OCI-LY7 (cell line): ENCODE results near the gene RBM22. TPM values are rescaled to one million over a fixed set of nuclear protein-coding genes. Genes with fewer than 3 reads are reported as not detected.

Experiments
- BruUV-seq: library from RNA; stranded (reverse); fragments of 400-500 nt; replicated peaks from 2 replicates; lab custom pipeline; 2021; lab: Mats Ljungman, UMichigan
- CTCF ChIA-PET: fragments of 300-600 bp; sonication (Branson Sonifier 250); formaldehyde crosslinking; loops from one replicate; lab custom pipeline; 2022; ENCODE audit warnings: antibody characterized with exemption; ENCODE audit not compliant: unreplicated experiment; lab: Charles Lee
- POLR2A ChIA-PET: fragments of 300-600 bp; sonication (Branson Sonifier 250); formaldehyde crosslinking; loops from one replicate; lab custom pipeline; 2022; ENCODE audit warnings: antibody characterized with exemption; lab: Charles Lee
- DNase-seq: peaks from one replicate; pipeline ENCODE4 v3.0.0-alpha.2; 2015; ENCODE audit warnings: low spot score
- H2AFZ ChIP-seq: fragments of 200-600 bp; sonication (generic), shearing (Covaris generic); 2 replicates; pipeline ENCODE4 v1.6.1; 2014; ENCODE audit warnings: mild to moderate bottlenecking, antibody characterized with exemption, low read length, moderate library complexity
- H3K27ac ChIP-seq: fragments of 200-600 bp; sonication (generic); 2 replicates; pipeline ENCODE4 v1.5.1; 2014; ENCODE audit warnings: mixed run types, low read depth, mild to moderate bottlenecking, moderate library complexity, low read length, inconsistent platforms; ENCODE audit not compliant: poor library complexity, severe bottlenecking
- H3K36me3 ChIP-seq: fragments of 200-600 bp; sonication (generic); 2 replicates; pipeline ENCODE4 v1.6.1; 2014; ENCODE audit warnings: mild to moderate bottlenecking, antibody characterized with exemption, low read length, moderate library complexity, mixed read lengths; ENCODE audit not compliant: insufficient read depth
- H3K4me1 ChIP-seq: fragments of 200-600 bp; sonication (generic); 2 replicates; pipeline ENCODE4 v1.5.1; 2014; ENCODE audit warnings: mild to moderate bottlenecking, low read length; ENCODE audit not compliant: insufficient read depth, poor library complexity, severe bottlenecking
- H3K4me2 ChIP-seq: fragments of 200-600 bp; sonication (generic); 2 replicates; pipeline ENCODE4 v1.6.1; 2014; ENCODE audit warnings: mild to moderate bottlenecking, low read length
- H3K4me3 ChIP-seq: fragments of 200-600 bp; sonication (generic); 2 replicates; pipeline ENCODE4 v1.5.1; 2014; ENCODE audit warnings: mild to moderate bottlenecking, low read depth, low read length; ENCODE audit not compliant: poor library complexity, severe bottlenecking
- H3K79me2 ChIP-seq: fragments of 200-600 bp; sonication (generic); 2 replicates; pipeline ENCODE4 v1.6.1; 2016; ENCODE audit warnings: low read depth, mild to moderate bottlenecking, low read length, moderate library complexity, mixed read lengths; ENCODE audit not compliant: insufficient read depth
- H3K9me2 ChIP-seq: fragments of 200-600 bp; sonication (generic); 2 replicates; pipeline ENCODE4 v1.6.1; 2016; ENCODE audit warnings: mild to moderate bottlenecking, low read length, mixed read lengths; ENCODE audit not compliant: insufficient read depth
- H3K9me3 ChIP-seq: fragments of 200-600 bp; sonication (generic); 2 replicates; pipeline ENCODE4 v1.6.1; 2014; ENCODE audit warnings: mild to moderate bottlenecking, mixed run types, low read length, mixed read lengths
- H4K20me1 ChIP-seq: fragments of 200-600 bp; sonication (generic); 2 replicates; pipeline ENCODE4 v1.6.1; 2014; ENCODE audit warnings: mild to moderate bottlenecking, antibody characterized with exemption, low read length, moderate library complexity, mixed read lengths; ENCODE audit not compliant: insufficient read depth
- EZH2phosphoT487 ChIP-seq: fragments of 200-600 bp; sonication (generic); IDR thresholded peaks from 2 replicates; pipeline ENCODE4 v1.6.1; 2018; ENCODE audit warnings: low read depth, borderline replicate concordance, mild to moderate bottlenecking, mixed run types, antibody characterized with exemption, low read length, moderate library complexity, mixed read lengths
- intact Hi-C: fragments of 100-400 bp; cut with micrococcal nuclease; formaldehyde crosslinking; loops from one replicate; pipeline ENCODE4 v1.10.0; 2022; ENCODE audit not compliant: unreplicated experiment
- total RNA-seq, 2 experiments: library from RNA; depleted of rRNA in 1 of 2; stranded (reverse); fragments of >200 nt in 1 of 2; shearing (Covaris generic) in 1 of 2; gene quantifications; 2 replicates each; pipeline ENCODE4 v1.2.3, GENCODE V29; 2014 to 2022
- TF ChIP-seq, protein P1 (sequence below): fragments of 200-600 bp; sonication (generic); conservative IDR thresholded peaks from 2 replicates; pipeline ENCODE4 v1.5.1; 2014; ENCODE audit warnings: mild to moderate bottlenecking, antibody characterized with exemption, low read length, moderate library complexity, mixed read lengths

The RBM22 gene
- total RNA-seq, 2 experiments from 2014 or later: 45.6 to 46.7 TPM

DNA sequence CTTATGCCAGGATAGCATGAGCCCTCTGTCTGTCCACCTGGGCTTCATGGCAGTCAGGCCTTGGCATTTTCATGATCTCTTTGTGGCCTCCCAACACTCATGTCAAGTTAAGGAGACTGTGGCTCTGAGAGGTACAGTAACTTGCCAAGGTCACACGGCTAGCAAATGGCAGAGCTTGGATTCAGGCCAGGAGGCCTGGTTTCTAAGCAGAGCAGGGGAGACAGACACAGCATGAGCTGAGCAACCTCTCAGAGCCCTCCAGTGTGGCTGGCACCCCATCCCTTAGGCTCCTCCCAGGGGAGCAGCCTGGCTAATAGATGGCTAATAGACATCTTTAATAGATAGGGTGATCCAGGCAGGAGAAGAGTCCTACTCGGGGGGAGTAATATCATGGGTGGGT is 56.3 kb downstream of the RBM22 start:
- intact Hi-C loops: no loop called here
- no peak for DNase-seq
- no peak overlapping the region for H3K4me3 ChIP-seq
- no peaks in the 10 kb centered on the region for H4K20me1 ChIP-seq
- TF ChIP-seq EZH2phosphoT487: no peak
- TF ChIP-seq, protein P1, sequence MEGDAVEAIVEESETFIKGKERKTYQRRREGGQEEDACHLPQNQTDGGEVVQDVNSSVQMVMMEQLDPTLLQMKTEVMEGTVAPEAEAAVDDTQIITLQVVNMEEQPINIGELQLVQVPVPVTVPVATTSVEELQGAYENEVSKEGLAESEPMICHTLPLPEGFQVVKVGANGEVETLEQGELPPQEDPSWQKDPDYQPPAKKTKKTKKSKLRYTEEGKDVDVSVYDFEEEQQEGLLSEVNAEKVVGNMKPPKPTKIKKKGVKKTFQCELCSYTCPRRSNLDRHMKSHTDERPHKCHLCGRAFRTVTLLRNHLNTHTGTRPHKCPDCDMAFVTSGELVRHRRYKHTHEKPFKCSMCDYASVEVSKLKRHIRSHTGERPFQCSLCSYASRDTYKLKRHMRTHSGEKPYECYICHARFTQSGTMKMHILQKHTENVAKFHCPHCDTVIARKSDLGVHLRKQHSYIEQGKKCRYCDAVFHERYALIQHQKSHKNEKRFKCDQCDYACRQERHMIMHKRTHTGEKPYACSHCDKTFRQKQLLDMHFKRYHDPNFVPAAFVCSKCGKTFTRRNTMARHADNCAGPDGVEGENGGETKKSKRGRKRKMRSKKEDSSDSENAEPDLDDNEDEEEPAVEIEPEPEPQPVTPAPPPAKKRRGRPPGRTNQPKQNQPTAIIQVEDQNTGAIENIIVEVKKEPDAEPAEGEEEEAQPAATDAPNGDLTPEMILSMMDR: no peak
- CTCF ChIA-PET: interaction anchor here (0.6 kb wide), 1 partner anchor 10 kb away, joined by 3 read pairs; no protein-coding TSS in a partner anchor
- H2AFZ ChIP-seq: no peak overlapping the region
- no peaks in the 10 kb centered on the region for H3K79me2 ChIP-seq
- no peaks in the 10 kb centered on the region for H3K4me1 ChIP-seq
- no peaks in the 10 kb centered on the region for H3K36me3 ChIP-seq
- H3K9me2 ChIP-seq: no peaks in the 10 kb centered on the region
- H3K9me3 ChIP-seq: no peaks in the 10 kb centered on the region
- BruUV-seq: no TSS peak
- H3K4me2 ChIP-seq: no peak overlapping the region
- no peak overlapping the region for H3K27ac ChIP-seq
- POLR2A ChIA-PET: no interaction called here

DNA sequence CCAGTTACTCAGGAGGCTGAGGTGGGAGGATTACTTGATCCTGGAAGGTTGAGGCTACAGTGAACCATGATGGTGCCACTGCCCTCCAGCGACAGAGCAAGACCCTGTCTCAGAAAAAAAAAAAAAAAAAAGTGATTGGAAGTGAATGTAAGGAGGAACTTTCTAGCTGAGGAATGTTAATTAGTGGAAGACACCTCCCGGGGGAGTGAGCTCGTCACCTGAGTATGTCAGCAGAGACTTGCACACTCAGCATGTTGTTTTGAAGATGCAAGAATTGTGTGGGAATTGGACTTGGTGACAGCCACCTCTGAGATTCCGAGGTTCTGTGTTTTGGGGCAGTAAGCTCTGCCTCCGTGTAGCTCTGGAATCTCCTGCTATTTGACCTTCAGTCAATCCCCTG is 56.8 kb downstream of the RBM22 start:
- no peaks in the 10 kb centered on the region for H3K36me3 ChIP-seq
- ChIA-PET POLR2A (no interaction called here), CTCF (interaction anchor here (0.6 kb wide), 1 partner anchor 11 kb away, joined by 3 read pairs; no protein-coding TSS in a partner anchor)
- TF ChIP-seq, protein P1: no peak
- TF ChIP-seq EZH2phosphoT487: no peak
- H3K4me3 ChIP-seq: no peak overlapping the region
- DNase-seq: no peak
- no peaks in the 10 kb centered on the region for H3K79me2 ChIP-seq
- BruUV-seq: no TSS peak
- no peaks in the 10 kb centered on the region for H3K9me2 ChIP-seq
- no peaks in the 10 kb centered on the region for H4K20me1 ChIP-seq
- no peak overlapping the region for H3K27ac ChIP-seq
- no peaks in the 10 kb centered on the region for H3K4me1 ChIP-seq
- no peaks in the 10 kb centered on the region for H3K9me3 ChIP-seq
- H3K4me2 ChIP-seq: no peak overlapping the region
- H2AFZ ChIP-seq: no peak overlapping the region
- intact Hi-C loops: no loop called here

DNA sequence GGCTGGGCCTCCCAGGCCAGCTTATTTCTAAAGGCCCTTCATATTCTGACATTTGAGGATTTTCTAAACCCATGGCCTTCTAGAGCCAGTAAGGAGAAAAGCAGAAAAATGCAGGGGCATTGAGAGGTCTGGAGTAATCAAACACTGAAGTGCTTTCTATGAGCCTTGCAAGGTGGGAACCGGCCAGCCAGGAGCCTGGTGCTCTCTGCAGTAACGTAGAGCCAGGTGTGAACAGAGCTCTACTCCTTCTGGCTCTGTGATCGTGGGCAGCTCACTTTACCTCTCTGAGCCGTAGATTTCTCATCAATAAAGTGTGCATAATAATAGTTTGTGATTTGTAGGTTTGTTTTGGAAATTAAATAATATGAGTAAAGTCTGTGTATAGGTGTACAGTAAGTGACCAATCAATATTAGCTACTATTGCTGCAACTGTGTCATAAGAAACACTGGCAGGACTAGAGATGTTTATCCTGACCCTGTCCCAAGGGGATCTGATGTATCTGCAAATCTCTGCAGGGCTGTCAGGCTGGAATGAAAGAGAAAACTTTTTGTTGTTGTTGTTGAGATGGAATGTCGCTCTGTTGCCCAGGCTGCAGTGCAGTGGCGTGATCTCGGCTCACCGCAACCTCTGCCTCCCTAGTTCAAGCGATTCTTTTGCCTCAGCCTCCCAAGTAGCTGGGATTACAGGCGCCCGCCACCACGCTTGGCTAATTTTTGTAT is 57.7 kb downstream of the RBM22 start:
- DNase-seq: no peak
- Histone ChIP-seq H3K4me1 (no peaks in the 10 kb centered on the region), H3K79me2 (no peaks in the 10 kb centered on the region), H3K36me3 (no peaks in the 10 kb centered on the region), H3K9me3 (no peaks in the 10 kb centered on the region), H3K27ac (no peak overlapping the region), H3K9me2 (no peaks in the 10 kb centered on the region), H3K4me2 (no peak overlapping the region), H4K20me1 (no peaks in the 10 kb centered on the region), H3K4me3 (no peak overlapping the region), H2AFZ (no peak overlapping the region)
- ChIA-PET POLR2A (no interaction called here), CTCF (interaction anchor here (0.8 to 1.3 kb wide), 2 partner anchors 9 to 13 kb away, joined by 3 to 4 read pairs; no protein-coding TSS in a partner anchor)
- BruUV-seq: no TSS peak
- intact Hi-C loops: no loop called here
- TF ChIP-seq, protein P1: no peak
- TF ChIP-seq EZH2phosphoT487: no peak
